ENCODE results near the gene WASF2.

GRCh38 chr1:27431601-27431940 is 58.4 kb downstream of the WASF2 start:
- TF ChIP-seq CTCF (IDR thresholded peaks at IDR 0.05) (no peak), POLR2A (IDR thresholded peaks at IDR 0.05) (no peak)
